Astrocyte (in vitro differentiated cells and primary cell): ENCODE measurements around the gene NDUFA11. TPM values are rescaled to one million over a fixed set of nuclear protein-coding genes. Genes with fewer than 3 reads are reported as not detected.

Experiments
- DNase-seq: peaks from one replicate; pipeline ENCODE4 v3.0.0-alpha.2; 2010; ENCODE audit warnings: low read depth
- FAIRE-seq: peaks from 2 replicates; lab custom pipeline; 2011; peaks lifted over from hg19 to GRCh38; lab: Jason Lieb, UNC
- H2AFZ ChIP-seq: 2 replicates; pipeline ENCODE4 v1.6.0; 2012; ENCODE audit warnings: low read depth, low read length, inconsistent platforms
- H3K27ac ChIP-seq: 2 replicates; pipeline ENCODE4 v1.5.1; 2011; ENCODE audit warnings: low read depth, low read length, inconsistent platforms
- H3K27me3 ChIP-seq: 2 replicates; pipeline ENCODE4 v1.6.0; 2011; ENCODE audit warnings: low read length, inconsistent platforms; ENCODE audit not compliant: insufficient read depth
- H3K36me3 ChIP-seq: 2 replicates; pipeline ENCODE4 v1.5.1; 2011; ENCODE audit warnings: low read length, inconsistent platforms; ENCODE audit not compliant: insufficient read depth
- H3K4me1 ChIP-seq: 2 replicates; pipeline ENCODE4 v1.5.1; 2011; ENCODE audit warnings: low read length, inconsistent platforms; ENCODE audit not compliant: insufficient read depth
- H3K4me2 ChIP-seq: 2 replicates; pipeline ENCODE4 v1.6.0; 2012; ENCODE audit warnings: low read length, inconsistent platforms
- H3K4me3 ChIP-seq: 2 replicates; pipeline ENCODE4 v1.5.1; 2011; ENCODE audit warnings: low read depth, mild to moderate bottlenecking, low read length, inconsistent platforms; ENCODE audit not compliant: insufficient read depth
- H3K79me2 ChIP-seq: 2 replicates; pipeline ENCODE4 v1.6.0; 2012; ENCODE audit warnings: mild to moderate bottlenecking, low read length, inconsistent platforms; ENCODE audit not compliant: insufficient read depth
- H3K9ac ChIP-seq: 2 replicates; pipeline ENCODE4 v1.6.0; 2012; ENCODE audit warnings: mild to moderate bottlenecking, low read length, inconsistent platforms
- H3K9me3 ChIP-seq: 2 replicates; pipeline ENCODE4 v1.5.1; 2012; ENCODE audit warnings: low read depth, mild to moderate bottlenecking, low read length, inconsistent platforms; ENCODE audit not compliant: insufficient read depth
- H4K20me1 ChIP-seq: 2 replicates; pipeline ENCODE4 v1.6.0; 2012; ENCODE audit warnings: low read length, inconsistent platforms; ENCODE audit not compliant: insufficient read depth
- H3K27ac Mint-ChIP-seq: one replicate; pipeline ENCODE4 v1.8.0; 2021; ENCODE audit warnings: mild to moderate bottlenecking, mixed read lengths; ENCODE audit not compliant: unreplicated experiment
- H3K27me3 Mint-ChIP-seq: one replicate; pipeline ENCODE4 v1.8.0; 2021; ENCODE audit warnings: low read depth, mixed read lengths; ENCODE audit not compliant: unreplicated experiment
- H3K36me3 Mint-ChIP-seq: one replicate; pipeline ENCODE4 v1.8.0; 2021; ENCODE audit warnings: low read depth, mixed read lengths; ENCODE audit not compliant: unreplicated experiment
- H3K4me1 Mint-ChIP-seq: one replicate; pipeline ENCODE4 v1.8.0; 2021; ENCODE audit warnings: low read depth, mixed read lengths; ENCODE audit not compliant: unreplicated experiment
- H3K4me3 Mint-ChIP-seq: one replicate; pipeline ENCODE4 v1.8.0; 2021; ENCODE audit warnings: mild to moderate bottlenecking, moderate library complexity, mixed read lengths; ENCODE audit not compliant: unreplicated experiment
- H3K9me3 Mint-ChIP-seq: one replicate; pipeline ENCODE4 v1.8.0; 2021; ENCODE audit warnings: mild to moderate bottlenecking, mixed read lengths; ENCODE audit not compliant: unreplicated experiment
- EZH2 ChIP-seq: IDR thresholded peaks from 2 replicates; pipeline ENCODE4 v1.6.1; 2012; ENCODE audit warnings: mild to moderate bottlenecking, low read length, inconsistent platforms; ENCODE audit not compliant: insufficient read depth
- total RNA-seq: library from RNA; stranded (reverse); gene quantifications from 2 replicates; pipeline ENCODE4 v1.2.1, GENCODE V29; 2021
- TF ChIP-seq, protein P1 (sequence below): IDR thresholded peaks from 2 replicates; pipeline ENCODE4 v1.5.1; 2011; ENCODE audit warnings: low read depth, mild to moderate bottlenecking, inconsistent platforms, low read length, moderate library complexity; ENCODE audit not compliant: insufficient read depth

NDUFA11 gene
- total RNA-seq, 1 donor from 2014 or later = 286 TPM

DNA sequence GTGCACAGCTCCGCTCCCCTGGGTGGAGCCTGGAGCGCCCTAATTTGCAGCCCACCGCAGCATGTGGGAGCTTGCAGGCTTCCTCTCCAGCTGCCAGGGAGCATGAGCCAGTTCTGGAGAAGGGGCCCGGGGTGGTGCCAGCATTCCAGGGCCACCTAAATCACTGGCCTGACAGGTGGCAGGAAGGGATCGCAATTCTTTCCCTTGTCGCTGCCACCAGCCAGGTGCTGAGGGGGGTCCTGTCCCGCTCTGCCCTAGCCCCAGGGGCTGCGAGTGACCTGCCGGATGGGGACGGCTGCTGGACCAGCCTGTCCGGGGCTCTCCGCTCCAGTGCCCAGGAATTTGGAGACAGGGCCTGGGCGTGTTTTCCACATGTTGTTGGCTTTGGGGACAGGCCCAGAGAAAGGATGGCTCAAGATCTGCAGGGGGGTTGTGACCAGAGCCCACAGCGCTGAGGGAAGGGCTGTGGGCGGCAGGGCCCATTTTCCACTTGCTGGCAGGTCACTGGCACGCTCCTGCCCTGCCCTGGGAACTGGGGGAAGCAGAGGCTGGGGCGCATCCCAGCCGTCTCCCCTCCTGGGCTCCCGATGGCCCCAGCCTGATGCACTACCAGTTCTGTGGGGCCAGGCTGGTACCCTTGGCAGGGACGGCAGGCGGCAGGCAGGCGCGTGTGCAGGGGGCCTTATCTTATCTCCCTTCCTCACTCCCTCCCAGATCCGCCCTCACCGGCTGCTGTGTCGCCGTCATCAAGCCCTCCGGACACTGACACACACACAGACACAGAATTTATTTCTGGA is 9.5 kb downstream of the NDUFA11 start:
- H3K36me3 Mint-ChIP-seq = no peaks in the 10 kb centered on the region
- H3K79me2 ChIP-seq = peaks cover 21% of the 10 kb centered on the region
- peaks cover 4% of the 10 kb centered on the region for H3K27me3 Mint-ChIP-seq
- TF ChIP-seq EZH2 = no peak
- TF ChIP-seq, protein P1, sequence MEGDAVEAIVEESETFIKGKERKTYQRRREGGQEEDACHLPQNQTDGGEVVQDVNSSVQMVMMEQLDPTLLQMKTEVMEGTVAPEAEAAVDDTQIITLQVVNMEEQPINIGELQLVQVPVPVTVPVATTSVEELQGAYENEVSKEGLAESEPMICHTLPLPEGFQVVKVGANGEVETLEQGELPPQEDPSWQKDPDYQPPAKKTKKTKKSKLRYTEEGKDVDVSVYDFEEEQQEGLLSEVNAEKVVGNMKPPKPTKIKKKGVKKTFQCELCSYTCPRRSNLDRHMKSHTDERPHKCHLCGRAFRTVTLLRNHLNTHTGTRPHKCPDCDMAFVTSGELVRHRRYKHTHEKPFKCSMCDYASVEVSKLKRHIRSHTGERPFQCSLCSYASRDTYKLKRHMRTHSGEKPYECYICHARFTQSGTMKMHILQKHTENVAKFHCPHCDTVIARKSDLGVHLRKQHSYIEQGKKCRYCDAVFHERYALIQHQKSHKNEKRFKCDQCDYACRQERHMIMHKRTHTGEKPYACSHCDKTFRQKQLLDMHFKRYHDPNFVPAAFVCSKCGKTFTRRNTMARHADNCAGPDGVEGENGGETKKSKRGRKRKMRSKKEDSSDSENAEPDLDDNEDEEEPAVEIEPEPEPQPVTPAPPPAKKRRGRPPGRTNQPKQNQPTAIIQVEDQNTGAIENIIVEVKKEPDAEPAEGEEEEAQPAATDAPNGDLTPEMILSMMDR = no peak
- no peak overlapping the region for H3K4me3 Mint-ChIP-seq
- DNase-seq = no peak
- H3K9me3 Mint-ChIP-seq = no peaks in the 10 kb centered on the region
- no peak overlapping the region for H3K4me2 ChIP-seq
- FAIRE-seq = no peak
- no peaks in the 10 kb centered on the region for H3K9me3 ChIP-seq
- no peak overlapping the region for H3K27ac Mint-ChIP-seq
- H3K4me1 Mint-ChIP-seq = no peaks in the 10 kb centered on the region
- H3K27me3 ChIP-seq = no peaks in the 10 kb centered on the region
- no peak overlapping the region for H3K4me3 ChIP-seq
- no peak overlapping the region for H3K9ac ChIP-seq
- no peak overlapping the region for H2AFZ ChIP-seq
- H4K20me1 ChIP-seq = peaks cover 49% of the 10 kb centered on the region
- no peaks in the 10 kb centered on the region for H3K36me3 ChIP-seq
- no peak overlapping the region for H3K27ac ChIP-seq
- peaks cover 6% of the 10 kb centered on the region for H3K4me1 ChIP-seq

DNA sequence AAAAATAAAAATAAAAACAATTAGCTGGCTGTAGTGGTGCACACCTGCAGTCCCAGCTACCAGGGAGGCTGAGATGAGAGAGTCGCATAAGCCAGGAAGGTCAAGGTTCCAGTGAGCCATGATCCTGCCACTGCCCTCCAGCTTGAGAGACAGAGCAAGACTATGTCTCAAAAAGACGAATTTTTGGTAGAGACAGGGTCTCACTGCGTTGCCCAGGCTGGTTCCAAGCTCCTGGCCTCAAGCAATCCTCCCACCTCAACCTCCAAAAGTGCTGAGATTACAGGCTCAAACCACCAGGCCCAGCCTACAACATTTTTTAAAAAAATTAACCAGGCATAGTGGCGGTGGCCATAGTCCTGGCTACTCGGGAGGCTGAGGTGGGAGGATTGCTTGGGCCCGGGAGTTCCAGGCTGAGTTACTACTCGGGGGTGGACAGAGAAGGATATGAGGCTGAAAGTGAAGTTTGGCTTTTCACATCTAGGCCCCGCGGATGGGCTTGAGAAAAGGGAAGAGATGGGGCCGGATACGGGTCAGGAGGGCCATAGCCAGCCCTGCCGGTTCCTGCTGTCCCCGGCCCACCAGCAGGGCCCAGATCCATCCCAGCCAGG is 10.2 kb downstream of the NDUFA11 start:
- Mint-ChIP-seq H3K9me3 (no peaks in the 10 kb centered on the region), H3K27ac (no peak overlapping the region), H3K4me1 (no peaks in the 10 kb centered on the region), H3K36me3 (no peaks in the 10 kb centered on the region), H3K27me3 (peaks cover 4% of the 10 kb centered on the region), H3K4me3 (no peak overlapping the region)
- DNase-seq (no peak), FAIRE-seq (no peak)
- no peak overlapping the region for H3K4me2 ChIP-seq
- peaks cover 17% of the 10 kb centered on the region for H3K79me2 ChIP-seq
- H3K9me3 ChIP-seq = no peaks in the 10 kb centered on the region
- no peak overlapping the region for H3K27ac ChIP-seq
- no peak overlapping the region for H2AFZ ChIP-seq
- H4K20me1 ChIP-seq = peaks cover 44% of the 10 kb centered on the region
- no peaks in the 10 kb centered on the region for H3K36me3 ChIP-seq
- H3K9ac ChIP-seq = no peak overlapping the region
- no peak for TF ChIP-seq EZH2
- TF ChIP-seq, protein P1 = no peak
- H3K4me3 ChIP-seq = no peak overlapping the region
- H3K27me3 ChIP-seq = no peaks in the 10 kb centered on the region
- peaks cover 6% of the 10 kb centered on the region for H3K4me1 ChIP-seq
